GM12878 (cell line): Measurements from ENCODE around the gene ICA1. TPM values are rescaled to one million over a fixed set of nuclear protein-coding genes. Genes with fewer than 3 reads are reported as not detected.
A peak's percentile ranks its signal among the peaks of the same experiment; 100 is the strongest.

ENCODE experiments used
- ATF7 ChIP-seq: fragments of 450-650 bp; IDR thresholded peaks from 2 replicates; pipeline ENCODE4 v1.6.1; 2016; ENCODE audit warnings: low read depth, mild to moderate bottlenecking
- BCL11A ChIP-seq: IDR thresholded peaks from 2 replicates; pipeline ENCODE4 v1.6.1; 2011; ENCODE audit warnings: low read depth, low read length
- CBFB ChIP-seq: IDR thresholded peaks from 2 replicates; pipeline ENCODE4 v1.6.1; 2016; ENCODE audit warnings: antibody characterized with exemption, low read depth
- CBX5 ChIP-seq: sonication (generic); IDR thresholded peaks from 2 replicates; pipeline ENCODE4 v1.6.1; 2016; ENCODE audit warnings: low read depth, moderate library complexity, mild to moderate bottlenecking, inconsistent platforms
- CEBPB ChIP-seq, 2 experiments: fragments of 150-350 bp in 1 of 2; IDR thresholded peaks; 2 replicates each; pipeline ENCODE4 v1.6.1; 2012 to 2014; ENCODE audit warnings: low read depth in 2 of 2, low read length in 2 of 2, borderline replicate concordance in 1 of 2, inconsistent platforms in 1 of 2
- CREM ChIP-seq: IDR thresholded peaks from 2 replicates; pipeline ENCODE4 v1.6.1; 2014; ENCODE audit warnings: antibody characterized with exemption, low read depth
- FOXM1 ChIP-seq: IDR thresholded peaks from 2 replicates; pipeline ENCODE4 v1.6.1; 2012; ENCODE audit warnings: low read depth, mild to moderate bottlenecking, inconsistent platforms, low read length, moderate library complexity
- IRF4 ChIP-seq: IDR thresholded peaks from 2 replicates; pipeline ENCODE4 v1.6.1; 2011; ENCODE audit warnings: low read depth, low read length
- JUNB ChIP-seq: IDR thresholded peaks from 2 replicates; pipeline ENCODE4 v1.6.1; 2016; ENCODE audit warnings: antibody characterized with exemption, mild to moderate bottlenecking
- JUND ChIP-seq: IDR thresholded peaks from 2 replicates; pipeline ENCODE4 v1.6.1; 2012; ENCODE audit warnings: low read depth, mild to moderate bottlenecking, low read length, improper control_type of control experiment, moderate library complexity
- MEF2A ChIP-seq: IDR thresholded peaks from 2 replicates; pipeline ENCODE4 v1.6.1; 2011; ENCODE audit warnings: low read depth, mild to moderate bottlenecking, low read length, moderate library complexity; ENCODE audit not compliant: insufficient read depth
- MTA3 ChIP-seq: IDR thresholded peaks from 2 replicates; pipeline ENCODE4 v1.6.1; 2012; ENCODE audit warnings: low read length, inconsistent platforms, borderline replicate concordance
- NFXL1 ChIP-seq: fragments of 450-650 bp; IDR thresholded peaks from 2 replicates; pipeline ENCODE4 v1.6.1; 2017; ENCODE audit warnings: antibody characterized with exemption, mild to moderate bottlenecking, borderline replicate concordance
- POLR2A ChIP-seq: IDR thresholded peaks from 2 replicates; pipeline ENCODE4 v1.6.1; 2011; ENCODE audit warnings: low read depth, mild to moderate bottlenecking, low read length
- POLR2AphosphoS5 ChIP-seq: IDR thresholded peaks from 2 replicates; pipeline ENCODE4 v1.6.1; 2011; ENCODE audit warnings: mild to moderate bottlenecking, low read length, inconsistent platforms
- RAD21 ChIP-seq: IDR thresholded peaks from 2 replicates; pipeline ENCODE4 v1.6.1; 2011; ENCODE audit warnings: mild to moderate bottlenecking, low read depth, low read length, moderate library complexity; ENCODE audit not compliant: insufficient read depth
- RAD51 ChIP-seq: fragments of 450-650 bp; IDR thresholded peaks from 2 replicates; pipeline ENCODE4 v1.6.1; 2016; ENCODE audit warnings: moderate library complexity, mild to moderate bottlenecking, inconsistent platforms
- RB1 ChIP-seq: fragments of 450-650 bp; formaldehyde crosslinking; IDR thresholded peaks from 2 replicates; pipeline ENCODE4 v1.6.1; 2017; ENCODE audit warnings: mild to moderate bottlenecking, borderline replicate concordance
- RCOR1 ChIP-seq: conservative IDR thresholded peaks from 2 replicates; pipeline ENCODE4 v1.6.1; 2012; ENCODE audit warnings: low read depth, low read length, improper control_type of control experiment
- SREBF1 ChIP-seq: IDR thresholded peaks from 2 replicates; pipeline ENCODE4 v1.6.1; 2012; ENCODE audit warnings: mild to moderate bottlenecking, low read length
- SREBF2 ChIP-seq: IDR thresholded peaks from 2 replicates; pipeline ENCODE4 v1.6.1; 2012; ENCODE audit warnings: mild to moderate bottlenecking, low read length
- STAT3 ChIP-seq: IDR thresholded peaks from 2 replicates; pipeline ENCODE4 v1.6.1; 2011; ENCODE audit warnings: low read depth, low read length, improper control_type of control experiment
- TCF12 ChIP-seq: IDR thresholded peaks from 2 replicates; pipeline ENCODE4 v1.6.1; 2011; ENCODE audit warnings: low read depth, mild to moderate bottlenecking, low read length
- TCF3 ChIP-seq: IDR thresholded peaks from 2 replicates; pipeline ENCODE4 v1.6.1; 2012; ENCODE audit warnings: low read depth, mild to moderate bottlenecking, low read length, borderline replicate concordance; ENCODE audit not compliant: insufficient read depth
- TCF7 ChIP-seq: IDR thresholded peaks from 2 replicates; pipeline ENCODE4 v1.6.1; 2014; ENCODE audit warnings: antibody characterized with exemption, borderline replicate concordance
- WRNIP1 ChIP-seq: IDR thresholded peaks from 2 replicates; pipeline ENCODE4 v1.6.1; 2011; ENCODE audit warnings: low read depth, low read length, improper control_type of control experiment, borderline replicate concordance
- YY1 ChIP-seq: IDR thresholded peaks from 2 replicates; pipeline ENCODE4 v1.6.1; 2011; ENCODE audit warnings: low read depth, mild to moderate bottlenecking, low read length
- ZNF384 ChIP-seq: IDR thresholded peaks from 2 replicates; pipeline ENCODE4 v1.6.1; 2012; ENCODE audit warnings: low read depth, mild to moderate bottlenecking, low read length, improper control_type of control experiment, borderline replicate concordance
- ZNF622 ChIP-seq: fragments of 450-650 bp; IDR thresholded peaks from 2 replicates; pipeline ENCODE4 v1.6.1; 2017; ENCODE audit warnings: mild to moderate bottlenecking, inconsistent platforms
- polyA plus RNA-seq, 11 experiments: library from polyadenylated mRNA; depleted of rRNA in 4 of 11; unstranded in 6 of 11; stranded (reverse) in 5 of 11; fragments of >200 nt; fragmentation: Nextera tagmentation in 4 of 11; fragmentation: Illumina TruSeq in 1 of 11; extraction: Ambion mirVana in 4 of 11; extraction: Trizol in 1 of 11; gene quantifications; 1 replicate in 1 of 11; 2 replicates in 10 of 11; pipeline versions ENCODE4 v1.2.1 to v1.2.3, GENCODE V29; 2011 to 2016; ENCODE audit warnings: inconsistent platforms in 2 of 11, missing spikeins in 2 of 11, low read depth in 1 of 11
- total RNA-seq, 4 experiments: library from RNA; depleted of rRNA in 3 of 4; stranded (reverse); fragments of >200 nt in 3 of 4; fragmentation: Illumina TruSeq in 1 of 4; extraction: Trizol in 1 of 4; gene quantifications; 2 replicates each; pipeline versions ENCODE4 v1.2.1 to v1.2.3, GENCODE V29; 2013 to 2021
- TF ChIP-seq, protein P1 (sequence below): fragments of 450-650 bp; IDR thresholded peaks from 2 replicates; pipeline ENCODE4 v1.6.1; 2016; ENCODE audit warnings: mild to moderate bottlenecking, moderate library complexity, borderline replicate concordance

Gene ICA1
- total and polyA plus RNA-seq, 10 of the 15 experiments (the other 5 are each of a cell fraction or from before 2014, with no cell fraction given): 1.3 to 35.1 (median 3.3) TPM

DNA sequence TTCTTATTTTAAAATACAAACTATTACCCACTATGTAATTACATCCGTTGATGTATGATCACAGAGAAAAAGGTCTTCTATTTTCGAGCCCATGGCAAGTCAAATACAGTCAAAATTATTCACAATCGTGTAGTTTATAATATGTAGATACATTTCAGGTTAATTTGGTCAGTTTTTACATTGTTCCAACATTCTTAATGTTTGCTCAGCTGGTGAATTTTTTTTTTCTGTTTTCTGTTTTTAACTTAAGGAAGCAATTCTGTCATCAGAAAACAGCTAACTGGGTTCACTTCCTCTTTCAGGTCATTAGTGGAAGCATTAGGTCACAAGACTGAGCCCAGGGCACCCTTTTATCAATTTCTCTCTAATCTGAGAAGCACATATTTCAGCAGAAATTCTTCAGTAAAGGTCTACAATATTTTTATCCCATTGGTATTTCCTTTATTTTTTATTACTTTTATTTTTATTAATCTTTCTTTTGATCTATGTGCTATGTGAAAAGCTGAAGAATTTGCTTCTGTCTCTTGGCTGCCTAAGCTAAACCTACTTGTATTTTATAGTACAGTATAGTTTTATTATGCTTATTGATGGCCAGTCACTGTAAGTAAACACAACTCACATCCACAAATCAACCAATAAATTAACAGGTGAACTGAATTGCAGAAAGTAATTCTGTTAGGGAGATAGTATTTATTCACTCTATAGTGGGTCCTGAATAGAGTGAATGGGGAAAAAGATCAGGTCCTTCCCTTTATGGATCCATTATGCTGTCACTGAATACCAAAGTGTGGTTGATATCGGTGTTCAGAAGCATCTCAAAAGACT is 84.6 kb downstream of the ICA1 start (continued):
- TF ChIP-seq TCF3: no peak
- peak; percentile 94 for TF ChIP-seq ATF7
- peak in 1 of 2 experiments; percentile 43; a peak in 1 of 4 replicates for TF ChIP-seq CEBPB (IDR thresholded peaks at IDR 0.05; ENCODE audit: borderline replicate concordance in 1 of 2, low read depth in 2 of 2, low read length in 2 of 2)
- peak; percentile 92 for TF ChIP-seq ZNF384
- TF ChIP-seq BCL11A: peak; percentile 88
- TF ChIP-seq RAD21: no peak
- 0 out of 2 replicates have a peak, but pooled peaks have one; percentile 68 for TF ChIP-seq CBX5
- no peak for TF ChIP-seq WRNIP1
- TF ChIP-seq MEF2A: peak; percentile 82
- TF ChIP-seq TCF7: peak; percentile 51; the same call in 1 of the 2 replicates
- TF ChIP-seq YY1: no peak
- no peak for TF ChIP-seq NFXL1
- TF ChIP-seq SREBF1: no peak
- TF ChIP-seq FOXM1: peak; percentile 81; the same call in 1 of the 2 replicates
- no peak for TF ChIP-seq ZNF622
- TF ChIP-seq JUNB: peak; percentile 53; the same call in 1 of the 2 replicates
- TF ChIP-seq MTA3: no peak; the same call in 1 of the 2 replicates
- TF ChIP-seq RCOR1: no peak
- peak; percentile 49 for TF ChIP-seq RAD51
- no peak; the same call in 1 of the 2 replicates for TF ChIP-seq SREBF2
- TF ChIP-seq TCF12: 0 out of 2 replicates have a peak, but pooled peaks have one; percentile 10
- TF ChIP-seq CREM: peak; percentile 67
- TF ChIP-seq, protein P1, sequence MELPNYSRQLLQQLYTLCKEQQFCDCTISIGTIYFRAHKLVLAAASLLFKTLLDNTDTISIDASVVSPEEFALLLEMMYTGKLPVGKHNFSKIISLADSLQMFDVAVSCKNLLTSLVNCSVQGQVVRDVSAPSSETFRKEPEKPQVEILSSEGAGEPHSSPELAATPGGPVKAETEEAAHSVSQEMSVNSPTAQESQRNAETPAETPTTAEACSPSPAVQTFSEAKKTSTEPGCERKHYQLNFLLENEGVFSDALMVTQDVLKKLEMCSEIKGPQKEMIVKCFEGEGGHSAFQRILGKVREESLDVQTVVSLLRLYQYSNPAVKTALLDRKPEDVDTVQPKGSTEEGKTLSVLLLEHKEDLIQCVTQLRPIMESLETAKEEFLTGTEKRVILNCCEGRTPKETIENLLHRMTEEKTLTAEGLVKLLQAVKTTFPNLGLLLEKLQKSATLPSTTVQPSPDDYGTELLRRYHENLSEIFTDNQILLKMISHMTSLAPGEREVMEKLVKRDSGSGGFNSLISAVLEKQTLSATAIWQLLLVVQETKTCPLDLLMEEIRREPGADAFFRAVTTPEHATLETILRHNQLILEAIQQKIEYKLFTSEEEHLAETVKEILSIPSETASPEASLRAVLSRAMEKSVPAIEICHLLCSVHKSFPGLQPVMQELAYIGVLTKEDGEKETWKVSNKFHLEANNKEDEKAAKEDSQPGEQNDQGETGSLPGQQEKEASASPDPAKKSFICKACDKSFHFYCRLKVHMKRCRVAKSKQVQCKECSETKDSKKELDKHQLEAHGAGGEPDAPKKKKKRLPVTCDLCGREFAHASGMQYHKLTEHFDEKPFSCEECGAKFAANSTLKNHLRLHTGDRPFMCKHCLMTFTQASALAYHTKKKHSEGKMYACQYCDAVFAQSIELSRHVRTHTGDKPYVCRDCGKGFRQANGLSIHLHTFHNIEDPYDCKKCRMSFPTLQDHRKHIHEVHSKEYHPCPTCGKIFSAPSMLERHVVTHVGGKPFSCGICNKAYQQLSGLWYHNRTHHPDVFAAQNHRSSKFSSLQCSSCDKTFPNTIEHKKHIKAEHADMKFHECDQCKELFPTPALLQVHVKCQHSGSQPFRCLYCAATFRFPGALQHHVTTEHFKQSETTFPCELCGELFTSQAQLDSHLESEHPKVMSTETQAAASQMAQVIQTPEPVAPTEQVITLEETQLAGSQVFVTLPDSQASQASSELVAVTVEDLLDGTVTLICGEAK: peak; percentile 33; the same call in 1 of the 2 replicates
- TF ChIP-seq RB1: no peak
- no peak for TF ChIP-seq POLR2A
- peak; percentile 69; the same call in 1 of the 2 replicates for TF ChIP-seq POLR2AphosphoS5
- TF ChIP-seq STAT3: 0 out of 2 replicates have a peak, but pooled peaks have one; percentile 6
- TF ChIP-seq JUND: no peak
- TF ChIP-seq IRF4: peak; percentile 38; the same call in 1 of the 2 replicates
- no peak for TF ChIP-seq CBFB
